A549 (cell line): ENCODE data around the gene WIZ. TPM values are rescaled to one million over a fixed set of nuclear protein-coding genes. Genes with fewer than 3 reads are reported as not detected.

Experiments
- ATAC-seq, 2 experiments: fragments of 200-7000 bp in 1 of 2; fragments of >200 bp in 1 of 2; cut with Nextera tagmentation in 1 of 2; cut with Tn5 transposase in 1 of 2; 3 replicates each; pipeline versions ENCODE4 v1.8.0 to v1.9.1; 2018 to 2020; ENCODE audit warnings: mild to moderate bottlenecking in 1 of 2, moderate library complexity in 1 of 2
- CTCF ChIA-PET: fragments of 300-600 bp; sonication (Branson Sonifier 250); formaldehyde crosslinking; extraction: SDS; loops from one replicate; lab custom pipeline; 2021; ENCODE audit warnings: antibody characterized with exemption, inconsistent platforms; lab: Yijun Ruan, JAX
- POLR2A ChIA-PET: fragments of 350-600 bp; formaldehyde crosslinking; extraction: SDS; loops from one replicate; lab custom pipeline; 2021; ENCODE audit warnings: antibody characterized with exemption, inconsistent platforms; lab: Yijun Ruan, JAX
- DNase-seq, 2 experiments: peaks; one replicate each; pipeline versions ENCODE4 v3.0.0 to v3.0.0-alpha.2; 2011 to 2016; ENCODE audit warnings: low read depth in 1 of 2, low spot score in 1 of 2
- FAIRE-seq: peaks from 2 replicates; lab custom pipeline; 2011; peaks lifted over from hg19 to GRCh38; lab: Jason Lieb, UNC
- H3K27ac ChIP-seq, 2 experiments: fragments of >200 bp; sonication (Bioruptor Twin); formaldehyde crosslinking; 3 replicates each; pipeline ENCODE4 v1.5.1; 2016 to 2017
- H3K4me1 ChIP-seq: fragments of >200 bp; sonication (Bioruptor Twin); formaldehyde crosslinking; 3 replicates; pipeline ENCODE4 v1.6.1; 2016
- H3K4me2 ChIP-seq: fragments of >200 bp; sonication (Bioruptor Twin); formaldehyde crosslinking; 3 replicates; pipeline ENCODE4 v1.6.1; 2016
- H3K4me3 ChIP-seq: fragments of >200 bp; sonication (Bioruptor Twin); formaldehyde crosslinking; 3 replicates; pipeline ENCODE4 v1.5.1; 2016
- H3K9me3 ChIP-seq: fragments of >200 bp; sonication (Bioruptor Twin); formaldehyde crosslinking; 3 replicates; pipeline ENCODE4 v1.6.1; 2016
- BHLHE40 ChIP-seq: IDR thresholded peaks from 2 replicates; pipeline ENCODE4 v1.6.1; 2012; ENCODE audit warnings: low read depth, low read length, inconsistent platforms
- CBX2 ChIP-seq: fragments of 200-600 bp; sonication (generic); IDR thresholded peaks from 2 replicates; pipeline ENCODE4 v1.6.1; 2016; ENCODE audit warnings: low read depth, mild to moderate bottlenecking, borderline replicate concordance
- CEBPB ChIP-seq, 2 experiments: fragments of >200 bp in 1 of 2; sonication (Bioruptor Twin) in 1 of 2; formaldehyde crosslinking in 1 of 2; IDR thresholded peaks; 2 replicates each; pipeline ENCODE4 v1.6.1; 2012 to 2016
- CHD4 ChIP-seq: fragments of 200-600 bp; sonication (generic); IDR thresholded peaks from 2 replicates; pipeline ENCODE4 v1.6.1; 2016; ENCODE audit warnings: antibody characterized with exemption, mild to moderate bottlenecking, borderline replicate concordance
- EHF ChIP-seq: fragments of 250-450 bp; sonication (Bioruptor Pico); IDR thresholded peaks from 2 replicates; pipeline ENCODE4 v1.5.0; 2020; ENCODE audit warnings: mild to moderate bottlenecking
- EHMT2 ChIP-seq: fragments of 200-600 bp; sonication (generic); IDR thresholded peaks from 2 replicates; pipeline ENCODE4 v1.6.1; 2016; ENCODE audit warnings: antibody characterized with exemption, low read depth, mild to moderate bottlenecking, moderate library complexity
- EP300 ChIP-seq, 2 experiments: fragments of >200 bp; sonication (Bioruptor Twin); formaldehyde crosslinking; IDR thresholded peaks; 2 replicates in 1 of 2; 3 replicates in 1 of 2; pipeline ENCODE4 v1.6.1; 2016 to 2017
- FOSL2 ChIP-seq, 2 experiments: fragments of 450-650 bp in 1 of 2; fragments of >200 bp in 1 of 2; sonication (Bioruptor Twin) in 1 of 2; formaldehyde crosslinking; IDR thresholded peaks; 2 replicates each; pipeline versions ENCODE4 v1.5.0 to v1.6.1; 2016 to 2020; ENCODE audit warnings: mild to moderate bottlenecking in 1 of 2, moderate library complexity in 1 of 2
- GATA3 ChIP-seq: IDR thresholded peaks from 2 replicates; pipeline ENCODE4 v1.6.1; 2012; ENCODE audit warnings: borderline replicate concordance
- HEYL ChIP-seq: fragments of 250-450 bp; sonication (Bioruptor Pico); IDR thresholded peaks from 2 replicates; pipeline ENCODE4 v1.8.0; 2021; ENCODE audit warnings: mild to moderate bottlenecking, moderate library complexity
- HOXA7 ChIP-seq: fragments of 250-450 bp; sonication (Bioruptor Pico); IDR thresholded peaks from 2 replicates; pipeline ENCODE4 v1.5.0; 2020; ENCODE audit warnings: mild to moderate bottlenecking, moderate library complexity
- HOXB5 ChIP-seq: fragments of 250-450 bp; sonication (Bioruptor Pico); IDR thresholded peaks from 2 replicates; pipeline ENCODE4 v1.5.0; 2020; ENCODE audit warnings: mild to moderate bottlenecking, moderate library complexity
- JUNB ChIP-seq: fragments of >200 bp; sonication (Bioruptor Twin); formaldehyde crosslinking; IDR thresholded peaks from 2 replicates; pipeline ENCODE4 v1.6.1; 2016
- MAZ ChIP-seq: fragments of 150-350 bp; IDR thresholded peaks from 2 replicates; pipeline ENCODE4 v1.6.1; 2014; ENCODE audit warnings: antibody characterized with exemption, low read depth, low read length, borderline replicate concordance
- MYC ChIP-seq: IDR thresholded peaks from 2 replicates; pipeline ENCODE4 v1.6.1; 2012; ENCODE audit warnings: mild to moderate bottlenecking, inconsistent platforms, low read length, improper control_type of control experiment, borderline replicate concordance
- NFE2L2 ChIP-seq: fragments of 150-350 bp; conservative IDR thresholded peaks from 2 replicates; pipeline ENCODE4 v1.6.1; 2014; ENCODE audit warnings: low read length
- NR3C1 ChIP-seq: fragments of >200 bp; sonication (Bioruptor Twin); formaldehyde crosslinking; IDR thresholded peaks from 3 replicates; pipeline ENCODE4 v1.6.1; 2017
- RAD21 ChIP-seq, 2 experiments: fragments of >200 bp in 1 of 2; sonication (Bioruptor Twin) in 1 of 2; formaldehyde crosslinking in 1 of 2; IDR thresholded peaks in 1 of 2; conservative IDR thresholded peaks in 1 of 2; 2 replicates in 1 of 2; 3 replicates in 1 of 2; pipeline ENCODE4 v1.6.1; 2012 to 2018; ENCODE audit warnings: inconsistent platforms in 1 of 2
- RCOR1 ChIP-seq: fragments of 150-350 bp; IDR thresholded peaks from 2 replicates; pipeline ENCODE4 v1.6.1; 2014; ENCODE audit warnings: antibody characterized with exemption, low read length, low read depth
- RFX5 ChIP-seq: fragments of 450-650 bp; IDR thresholded peaks from 2 replicates; pipeline ENCODE4 v1.7.1; 2014; ENCODE audit warnings: antibody characterized with exemption, mild to moderate bottlenecking, moderate library complexity
- SMC3 ChIP-seq: fragments of >200 bp; sonication (Bioruptor Twin); formaldehyde crosslinking; IDR thresholded peaks from 3 replicates; pipeline ENCODE4 v1.6.1; 2018; ENCODE audit warnings: inconsistent platforms
- SREBF2 ChIP-seq: fragments of 450-650 bp; IDR thresholded peaks from 2 replicates; pipeline ENCODE4 v1.6.1; 2014; ENCODE audit warnings: mild to moderate bottlenecking, moderate library complexity
- TP53 ChIP-seq: fragments of 250-450 bp; sonication (Bioruptor Pico); IDR thresholded peaks from 2 replicates; pipeline ENCODE4 v1.5.0; 2021; ENCODE audit warnings: mild to moderate bottlenecking, moderate library complexity
- USF2 ChIP-seq: fragments of 450-650 bp; IDR thresholded peaks from 2 replicates; pipeline ENCODE4 v1.6.1; 2014; ENCODE audit warnings: antibody characterized with exemption
- ZFP36 ChIP-seq: fragments of 450-650 bp; IDR thresholded peaks from 2 replicates; pipeline ENCODE4 v1.6.1; 2014; ENCODE audit warnings: borderline replicate concordance; ENCODE audit not compliant: partially characterized antibody
- ZNF302 ChIP-seq: fragments of 250-450 bp; sonication (Bioruptor Pico); IDR thresholded peaks from 2 replicates; pipeline ENCODE4 v1.9.0; 2021; ENCODE audit warnings: inconsistent platforms, mild to moderate bottlenecking, moderate library complexity
- WGBS: methylation state at CpG from one replicate; pipeline ENCODE4 v1.1.6; 2017; ENCODE audit errors: missing lambda C conversion rate; 5-methylcytosine and 5-hydroxymethylcytosine counted together
- polyA plus RNA-seq, 4 experiments: library from polyadenylated mRNA; depleted of rRNA in 3 of 4; stranded (reverse); fragments of >200 nt; fragmentation: RNase III in 1 of 4; extraction: RNeasy Plus Mini Kit Qiagen cat#74134 plus additional on column Dnase treatment in 1 of 4; gene quantifications; 2 replicates in 3 of 4; 3 replicates in 1 of 4; pipeline ENCODE4 v1.2.3, GENCODE V29; 2011 to 2017
- TF ChIP-seq, protein P1 (sequence below): fragments of >200 bp; sonication (Bioruptor Twin); formaldehyde crosslinking; IDR thresholded peaks from 3 replicates; pipeline ENCODE4 v1.5.1; 2016
- TF ChIP-seq, protein P2 (sequence below): fragments of 250-450 bp; sonication (Bioruptor Pico); IDR thresholded peaks from 2 replicates; pipeline ENCODE4 v1.5.0; 2020; ENCODE audit warnings: low read depth, mild to moderate bottlenecking, moderate library complexity
- TF ChIP-seq, protein P3 (sequence below): fragments of >200 bp; sonication (Bioruptor Twin); formaldehyde crosslinking; IDR thresholded peaks from 2 replicates; pipeline ENCODE4 v1.6.1; 2016

Gene WIZ
- polyA plus RNA-seq, 2 of the 4 experiments (the other 2 are of a cell fraction) = 3.7 to 15.1 TPM

DNA sequence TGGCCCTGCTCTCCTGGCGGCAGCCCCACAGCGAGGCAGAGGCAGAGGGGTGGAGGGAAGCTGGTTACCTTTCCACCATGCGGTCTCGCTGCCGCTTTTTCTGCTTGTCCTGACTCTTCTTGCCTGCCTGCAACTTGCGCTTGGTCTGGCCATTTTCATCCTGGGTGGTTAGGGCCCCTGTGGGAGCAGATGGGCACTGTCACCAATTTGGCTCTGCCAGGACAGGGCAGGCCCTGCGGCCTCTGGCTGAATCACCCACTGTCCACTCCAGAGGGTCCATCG is 50.6 kb downstream of the WIZ start:
- DNase-seq (no peak), FAIRE-seq (no peak), ATAC-seq (no peak)
- ChIA-PET POLR2A (no interaction called here), CTCF (interaction anchor here (0.6 kb wide), 1 partner anchor 176 kb away, joined by 3 read pairs; no protein-coding TSS in a partner anchor)
- Histone ChIP-seq H3K4me2 (no peak overlapping the region), H3K4me3 (no peak overlapping the region), H3K4me1 (peaks cover 2% of the 10 kb centered on the region; the same call in 1 of the 3 replicates), H3K27ac (no peak overlapping the region), H3K9me3 (no peaks in the 10 kb centered on the region)
- TF ChIP-seq RCOR1 (no peak), FOSL2 (IDR thresholded peaks at IDR 0.05) (no peak), FOSL2 (CRISPR knock-in tag; IDR thresholded peaks at IDR 0.05) (no peak), JUNB (no peak), ZFP36 (no peak), MYC (no peak), RAD21 (conservative IDR thresholded peaks at IDR 0.05 in 1 of 2, IDR thresholded peaks at IDR 0.05 in 1 of 2) (no peak), HOXB5 (CRISPR knock-in tag) (no peak), BHLHE40 (no peak), CHD4 (no peak), TP53 (CRISPR knock-in tag) (no peak), HOXA7 (no peak), NFE2L2 (no peak)
- TF ChIP-seq, protein P1, sequence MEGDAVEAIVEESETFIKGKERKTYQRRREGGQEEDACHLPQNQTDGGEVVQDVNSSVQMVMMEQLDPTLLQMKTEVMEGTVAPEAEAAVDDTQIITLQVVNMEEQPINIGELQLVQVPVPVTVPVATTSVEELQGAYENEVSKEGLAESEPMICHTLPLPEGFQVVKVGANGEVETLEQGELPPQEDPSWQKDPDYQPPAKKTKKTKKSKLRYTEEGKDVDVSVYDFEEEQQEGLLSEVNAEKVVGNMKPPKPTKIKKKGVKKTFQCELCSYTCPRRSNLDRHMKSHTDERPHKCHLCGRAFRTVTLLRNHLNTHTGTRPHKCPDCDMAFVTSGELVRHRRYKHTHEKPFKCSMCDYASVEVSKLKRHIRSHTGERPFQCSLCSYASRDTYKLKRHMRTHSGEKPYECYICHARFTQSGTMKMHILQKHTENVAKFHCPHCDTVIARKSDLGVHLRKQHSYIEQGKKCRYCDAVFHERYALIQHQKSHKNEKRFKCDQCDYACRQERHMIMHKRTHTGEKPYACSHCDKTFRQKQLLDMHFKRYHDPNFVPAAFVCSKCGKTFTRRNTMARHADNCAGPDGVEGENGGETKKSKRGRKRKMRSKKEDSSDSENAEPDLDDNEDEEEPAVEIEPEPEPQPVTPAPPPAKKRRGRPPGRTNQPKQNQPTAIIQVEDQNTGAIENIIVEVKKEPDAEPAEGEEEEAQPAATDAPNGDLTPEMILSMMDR = no peak
- WGBS = 88% methylated on average over 3 of the region's 8 CpGs

DNA sequence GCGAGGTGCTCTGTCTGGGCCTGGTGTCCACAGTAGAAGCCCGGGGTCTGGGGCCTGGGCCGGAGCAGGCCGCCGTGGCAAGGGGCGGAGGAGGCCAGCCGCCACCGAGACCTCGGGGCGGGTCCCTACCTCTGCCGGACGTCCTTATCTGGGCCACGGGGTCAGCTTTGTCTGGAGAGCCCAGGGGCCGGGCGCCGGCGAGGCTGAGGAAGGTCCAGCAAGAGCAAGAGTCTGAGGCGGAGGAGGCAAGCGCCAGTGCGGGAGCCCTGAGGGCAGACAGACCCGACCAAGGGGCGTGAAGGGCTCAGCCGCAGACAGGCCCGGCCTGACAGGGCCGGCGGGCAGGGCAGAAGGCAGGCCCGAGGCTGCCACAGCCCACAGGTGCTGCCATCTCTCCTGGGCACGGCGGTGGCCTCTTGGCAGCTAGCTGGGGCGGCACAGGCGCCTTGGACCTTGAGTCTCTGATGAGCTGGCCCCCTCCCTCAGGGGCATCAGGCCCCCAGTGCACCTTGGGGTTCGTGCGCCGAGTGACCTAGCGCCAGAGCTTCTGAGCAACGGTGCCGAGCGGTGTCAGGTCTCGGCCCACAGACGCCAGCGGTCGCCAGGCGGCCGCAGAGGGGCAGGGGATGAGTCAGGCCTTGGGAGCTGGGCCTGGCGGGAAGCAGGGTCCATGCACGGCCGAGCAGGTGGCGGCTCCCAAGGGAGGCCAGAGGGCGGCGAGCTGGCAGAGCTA is 51.1 kb downstream of the WIZ start:
- peaks cover 7% of the 10 kb centered on the region; the same call in 1 of the 3 replicates for H3K4me1 ChIP-seq
- WGBS = 96% methylated on average over 5 of the region's 50 CpGs
- DNase-seq = no peak
- ChIA-PET POLR2A (no interaction called here), CTCF (interaction anchor here (0.6 kb wide), 1 partner anchor 176 kb away, joined by 3 read pairs; no protein-coding TSS in a partner anchor)
- no peak for FAIRE-seq
- ATAC-seq = no peak
- H3K4me2 ChIP-seq = no peak overlapping the region
- H3K9me3 ChIP-seq = no peaks in the 10 kb centered on the region
- no peak overlapping the region for H3K4me3 ChIP-seq
- H3K27ac ChIP-seq = no peak overlapping the region
- TF ChIP-seq SMC3 (no peak), USF2 (no peak), RFX5 (no peak), EHF (CRISPR knock-in tag) (no peak), ZNF302 (no peak), SREBF2 (no peak), CEBPB (IDR thresholded peaks at IDR 0.05) (no peak), HOXA7 (no peak)
- TF ChIP-seq, all 56 proteins: peak for 0

- ChIA-PET CTCF (no interaction called here), POLR2A (no interaction called here)
- Histone ChIP-seq H3K4me1 (peaks cover 8% of the 10 kb centered on the region; the same call in 1 of the 3 replicates), H3K27ac (no peak overlapping the region), H3K9me3 (no peaks in the 10 kb centered on the region), H3K4me2 (no peak overlapping the region), H3K4me3 (no peak overlapping the region)
- WGBS = 96% methylated on average over 7 of the region's 11 CpGs
- ATAC-seq (no peak), FAIRE-seq (no peak), DNase-seq (no peak)
- TF ChIP-seq, protein P2, sequence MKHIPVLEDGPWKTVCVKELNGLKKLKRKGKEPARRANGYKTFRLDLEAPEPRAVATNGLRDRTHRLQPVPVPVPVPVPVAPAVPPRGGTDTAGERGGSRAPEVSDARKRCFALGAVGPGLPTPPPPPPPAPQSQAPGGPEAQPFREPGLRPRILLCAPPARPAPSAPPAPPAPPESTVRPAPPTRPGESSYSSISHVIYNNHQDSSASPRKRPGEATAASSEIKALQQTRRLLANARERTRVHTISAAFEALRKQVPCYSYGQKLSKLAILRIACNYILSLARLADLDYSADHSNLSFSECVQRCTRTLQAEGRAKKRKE (CRISPR knock-in tag) = no peak
- TF ChIP-seq HEYL (CRISPR knock-in tag) = no peak
- TF ChIP-seq MAZ = no peak
- no peak for TF ChIP-seq CBX2
- no peak for TF ChIP-seq ZNF302
- TF ChIP-seq NR3C1 = no peak
- no peak for TF ChIP-seq FOSL2 (IDR thresholded peaks at IDR 0.05)
- no peak for TF ChIP-seq FOSL2 (CRISPR knock-in tag; IDR thresholded peaks at IDR 0.05)
- no peak for TF ChIP-seq EHF (CRISPR knock-in tag)
- no peak for TF ChIP-seq SREBF2
- TF ChIP-seq, protein P3, sequence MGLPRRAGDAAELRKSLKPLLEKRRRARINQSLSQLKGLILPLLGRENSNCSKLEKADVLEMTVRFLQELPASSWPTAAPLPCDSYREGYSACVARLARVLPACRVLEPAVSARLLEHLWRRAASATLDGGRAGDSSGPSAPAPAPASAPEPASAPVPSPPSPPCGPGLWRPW = no peak
- TF ChIP-seq, protein P1 = no peak
- no peak for TF ChIP-seq GATA3
- no peak for TF ChIP-seq EHMT2
- TF ChIP-seq EP300 (IDR thresholded peaks at IDR 0.05) = no peak
Measured at GRCh38 chr19:15397782-15398181, 52.0 kb downstream of the WIZ start.
